Colon (tissue), 2 donors: ENCODE data around the gene TP53I11.

Source experiments
- FAIRE-seq: peaks from 2 replicates; lab custom pipeline; 2012; peaks lifted over from hg19 to GRCh38; lab: Jason Lieb, UNC
- donor health status: control.
- donor health status: control.

Gene TP53I11, protein sequence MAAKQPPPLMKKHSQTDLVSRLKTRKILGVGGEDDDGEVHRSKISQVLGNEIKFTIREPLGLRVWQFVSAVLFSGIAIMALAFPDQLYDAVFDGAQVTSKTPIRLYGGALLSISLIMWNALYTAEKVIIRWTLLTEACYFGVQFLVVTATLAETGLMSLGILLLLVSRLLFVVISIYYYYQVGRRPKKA

GRCh38 chr11:44950625-44951476 is at the start of gene TP53I11:
Gene TP53I11 (minus strand): TSS chr11:44950883. CDS start chr11:44938335, 12,548 bp downstream.
- no peak for FAIRE-seq

DNA sequence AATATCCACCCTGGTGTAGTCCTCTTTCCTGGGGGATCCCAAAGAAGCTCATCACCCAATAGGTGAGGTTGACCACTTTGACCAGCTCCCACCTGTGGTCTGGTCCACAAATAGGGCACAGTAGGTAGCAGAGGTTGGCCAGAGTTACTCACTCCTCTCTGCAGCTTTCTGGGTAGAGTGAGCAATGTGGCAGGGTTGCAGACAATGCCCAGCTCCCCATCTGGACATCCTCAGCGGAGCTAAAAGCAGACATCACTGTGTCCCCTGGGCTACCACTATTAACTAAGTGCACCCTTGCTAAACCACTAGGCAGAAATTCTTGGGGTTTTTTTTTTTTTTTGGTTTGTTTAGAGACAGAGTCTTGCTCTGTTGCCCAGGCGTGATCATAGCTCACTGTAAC is 48.4 kb upstream of the TP53I11 start:
- no peak for FAIRE-seq

DNA sequence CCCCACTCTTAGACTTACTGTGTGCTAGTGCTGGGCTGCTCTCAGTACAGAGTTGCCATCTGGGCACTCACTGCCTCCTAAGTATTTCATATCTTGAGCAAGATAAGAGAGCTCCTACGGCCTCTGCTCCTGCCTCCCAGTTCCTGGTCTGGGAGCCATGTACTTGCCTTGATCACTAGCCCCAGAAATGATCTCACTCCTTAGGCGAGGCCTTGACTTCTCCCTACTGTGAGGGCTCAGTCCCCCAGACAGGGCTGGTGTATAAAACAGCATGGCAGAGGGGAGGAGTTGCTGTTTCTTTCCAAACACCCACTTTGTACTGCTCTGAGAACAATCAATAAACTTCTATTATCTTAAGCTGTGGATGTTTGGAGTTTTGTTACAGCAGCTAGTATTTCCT is 47.4 kb upstream of the TP53I11 start:
- no peak for FAIRE-seq

- no peak for FAIRE-seq
These were observed 46.9 kb upstream of the TP53I11 start for GRCh38 chr11:44997566-44997965.

DNA sequence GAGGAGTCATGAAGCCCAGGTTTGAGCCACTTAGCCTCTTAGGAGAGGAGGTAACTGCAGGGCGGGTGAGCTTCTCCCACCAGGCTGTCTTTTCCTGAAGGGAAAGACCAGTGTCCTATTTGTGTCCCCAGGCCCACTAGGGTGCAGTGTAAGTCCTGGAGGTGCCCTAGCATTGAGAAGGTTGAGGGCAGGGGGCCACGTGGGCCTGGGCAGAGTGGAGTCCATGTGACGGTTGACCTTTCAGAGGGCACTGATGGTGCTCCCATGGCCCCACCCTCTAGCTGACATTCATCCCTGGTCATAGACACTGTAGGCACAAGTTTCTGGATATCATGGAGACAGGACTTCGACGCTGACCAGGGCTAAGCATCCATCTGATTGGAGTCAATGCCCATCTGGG is 44.1 kb upstream of the TP53I11 start:
- no peak for FAIRE-seq

- no peak for FAIRE-seq
These were observed 43.5 kb upstream of the TP53I11 start for GRCh38 chr11:44993971-44994704.

DNA sequence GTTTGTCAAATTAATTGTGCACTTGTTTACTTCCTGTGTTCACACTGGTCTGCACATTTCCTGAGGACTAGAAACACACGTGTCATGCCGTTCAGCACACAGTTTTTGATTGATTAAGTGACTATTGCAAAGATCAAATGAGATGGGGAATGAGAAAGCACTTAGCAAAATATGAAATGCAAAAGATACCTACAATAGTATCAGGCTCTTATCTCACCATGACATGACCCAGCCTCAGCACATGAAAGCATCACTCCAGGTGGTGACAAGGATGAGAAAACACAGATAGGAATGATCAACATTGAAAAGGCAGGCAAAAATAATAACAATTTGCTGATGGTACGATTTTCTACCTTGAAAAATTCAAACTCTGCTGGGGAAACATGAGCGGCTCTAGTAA is 42.1 kb upstream of the TP53I11 start:
- no peak for FAIRE-seq

DNA sequence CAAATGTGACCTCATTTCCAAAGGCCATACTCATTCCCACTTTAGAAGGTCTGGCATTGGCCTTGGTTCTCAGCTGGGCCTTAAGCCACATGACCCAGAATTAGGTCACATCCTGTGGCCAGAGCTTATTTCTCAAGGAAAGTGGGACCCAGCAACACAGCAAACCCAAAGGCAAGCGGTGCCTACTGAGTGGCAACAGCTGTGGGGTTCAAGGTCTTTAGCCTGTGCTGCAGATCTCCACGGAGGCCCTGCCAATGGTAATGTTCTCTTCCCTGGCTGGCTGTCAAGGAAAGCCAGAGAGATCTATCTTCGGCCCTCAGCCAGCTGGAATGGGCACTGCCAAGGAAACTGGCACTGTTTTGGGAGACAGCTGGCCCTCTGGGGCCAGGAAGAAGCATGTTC is 41.5 kb upstream of the TP53I11 start:
- FAIRE-seq: no peak

DNA sequence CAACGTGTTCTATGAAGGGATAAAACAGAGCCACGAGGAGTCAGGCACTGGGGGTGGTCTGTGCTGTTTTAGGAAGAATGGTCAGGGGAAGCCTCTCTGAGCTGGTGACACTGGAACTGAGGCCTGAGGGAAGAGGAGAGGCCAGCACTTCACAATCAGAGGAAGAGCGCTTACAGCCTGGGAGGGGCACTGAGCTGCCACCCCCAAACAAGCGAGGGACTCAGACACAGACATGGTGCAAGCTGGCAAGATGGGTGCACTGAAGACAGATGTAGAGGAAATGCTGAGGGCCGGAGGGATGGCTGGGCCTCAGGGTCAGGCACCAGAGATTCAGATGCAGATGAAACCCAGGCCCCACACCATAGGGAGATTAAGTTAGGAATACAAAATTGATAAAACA is 40.0 kb upstream of the TP53I11 start:
- no peak for FAIRE-seq

GRCh38 chr11:44989831-44990566 is 39.3 kb upstream of the TP53I11 start:
- no peak for FAIRE-seq

GRCh38 chr11:44988981-44989635 is 38.4 kb upstream of the TP53I11 start:
- FAIRE-seq: no peak

- no peak for FAIRE-seq
These were observed 37.4 kb upstream of the TP53I11 start for GRCh38 chr11:44988111-44988510.

- FAIRE-seq: no peak
These were observed 36.8 kb upstream of the TP53I11 start for GRCh38 chr11:44987506-44987905.

GRCh38 chr11:44986315-44986714 is 35.6 kb upstream of the TP53I11 start:
- FAIRE-seq: no peak

- FAIRE-seq: no peak
These were observed 35.0 kb upstream of the TP53I11 start for GRCh38 chr11:44985721-44986120.

DNA sequence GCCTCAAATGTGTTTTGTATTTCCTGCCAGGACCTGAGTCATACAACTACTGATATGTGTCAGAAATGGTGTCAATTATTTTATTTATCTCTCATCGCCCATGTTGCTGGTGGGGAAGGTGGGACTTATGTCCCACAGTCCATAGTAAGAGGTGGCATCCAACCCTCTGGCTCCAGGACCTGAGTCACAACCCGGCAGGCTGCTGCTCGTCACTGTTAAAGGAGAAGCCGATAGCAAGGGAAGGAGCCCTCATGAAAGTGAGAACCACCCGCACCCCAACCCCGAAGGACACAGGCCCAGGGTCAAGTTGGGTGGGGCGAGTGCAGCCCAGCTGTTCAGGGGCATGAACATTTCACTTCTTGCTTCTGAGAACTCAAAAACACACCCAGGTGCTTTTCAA is 33.1 kb upstream of the TP53I11 start:
- no peak for FAIRE-seq

DNA sequence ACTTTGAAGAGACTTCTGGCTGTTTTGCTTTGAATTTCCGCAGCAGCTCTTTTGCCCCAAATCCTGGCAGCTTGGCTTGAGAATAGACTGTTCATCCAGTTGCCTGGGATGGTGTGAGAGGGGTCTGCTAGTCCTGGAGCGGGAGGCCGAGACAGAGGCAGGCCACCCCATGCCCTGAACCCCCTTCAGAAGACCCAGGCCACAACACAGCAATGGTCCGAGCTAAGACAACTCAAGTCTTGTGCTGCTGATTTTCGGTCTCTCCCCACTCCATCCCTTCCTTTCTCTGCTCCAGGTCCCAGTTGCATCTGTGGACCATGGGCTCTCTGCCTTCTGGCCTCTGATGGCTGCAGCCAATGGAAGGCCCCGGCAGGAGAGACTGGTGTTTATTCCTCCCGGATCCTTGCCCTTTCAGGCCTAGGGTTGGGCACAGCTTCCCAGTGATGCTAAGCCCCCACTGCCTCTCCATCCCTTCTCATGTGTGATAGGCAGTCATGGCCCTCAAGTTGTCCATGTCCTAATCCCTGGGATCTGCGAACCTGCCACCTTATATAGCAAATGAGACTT is 31.9 kb upstream of the TP53I11 start:
- no peak for FAIRE-seq

DNA sequence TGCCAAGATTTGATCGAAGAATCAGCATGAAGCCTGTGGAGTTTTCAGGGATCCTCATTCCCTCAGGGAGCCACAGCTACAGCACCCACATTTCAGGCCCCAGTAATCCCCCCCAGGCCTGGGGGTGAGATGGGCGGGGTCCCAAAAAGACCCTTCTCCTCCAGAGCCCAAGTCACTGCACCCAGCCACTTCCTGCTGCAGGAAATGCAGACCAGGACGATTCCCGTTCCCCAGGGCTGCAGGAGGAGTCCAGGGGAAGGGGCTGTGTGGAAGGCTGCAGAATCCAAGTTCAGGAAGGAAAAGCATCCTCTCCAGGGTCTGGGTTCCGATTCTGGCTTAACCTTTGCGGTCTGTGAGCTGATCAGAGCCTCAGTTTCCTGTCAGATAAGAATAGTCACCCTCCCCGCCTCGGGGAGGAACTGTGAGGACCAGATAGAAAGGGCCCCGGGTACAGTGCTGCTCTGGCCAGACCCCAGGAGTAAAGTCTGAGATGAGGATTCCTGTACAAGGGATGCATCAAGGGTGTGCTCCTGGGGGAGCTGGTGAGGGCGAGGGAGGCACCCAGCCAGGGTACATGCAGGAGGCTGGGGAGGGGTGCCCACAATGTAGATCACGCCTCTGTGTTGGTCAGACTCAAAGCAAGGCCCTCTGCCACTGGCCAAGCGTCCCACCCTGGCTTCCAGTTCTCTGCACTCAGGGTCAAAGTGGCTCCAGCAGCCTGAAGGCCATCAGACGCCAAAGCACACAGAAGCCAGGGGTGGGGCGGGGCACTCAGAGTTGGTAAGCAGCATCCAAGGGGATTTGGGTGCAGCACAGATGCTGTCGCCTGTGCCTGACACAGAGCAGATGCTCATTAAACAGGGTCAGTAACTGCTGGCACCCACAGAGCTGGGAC is 30.1 kb upstream of the TP53I11 start:
- FAIRE-seq: no peak

DNA sequence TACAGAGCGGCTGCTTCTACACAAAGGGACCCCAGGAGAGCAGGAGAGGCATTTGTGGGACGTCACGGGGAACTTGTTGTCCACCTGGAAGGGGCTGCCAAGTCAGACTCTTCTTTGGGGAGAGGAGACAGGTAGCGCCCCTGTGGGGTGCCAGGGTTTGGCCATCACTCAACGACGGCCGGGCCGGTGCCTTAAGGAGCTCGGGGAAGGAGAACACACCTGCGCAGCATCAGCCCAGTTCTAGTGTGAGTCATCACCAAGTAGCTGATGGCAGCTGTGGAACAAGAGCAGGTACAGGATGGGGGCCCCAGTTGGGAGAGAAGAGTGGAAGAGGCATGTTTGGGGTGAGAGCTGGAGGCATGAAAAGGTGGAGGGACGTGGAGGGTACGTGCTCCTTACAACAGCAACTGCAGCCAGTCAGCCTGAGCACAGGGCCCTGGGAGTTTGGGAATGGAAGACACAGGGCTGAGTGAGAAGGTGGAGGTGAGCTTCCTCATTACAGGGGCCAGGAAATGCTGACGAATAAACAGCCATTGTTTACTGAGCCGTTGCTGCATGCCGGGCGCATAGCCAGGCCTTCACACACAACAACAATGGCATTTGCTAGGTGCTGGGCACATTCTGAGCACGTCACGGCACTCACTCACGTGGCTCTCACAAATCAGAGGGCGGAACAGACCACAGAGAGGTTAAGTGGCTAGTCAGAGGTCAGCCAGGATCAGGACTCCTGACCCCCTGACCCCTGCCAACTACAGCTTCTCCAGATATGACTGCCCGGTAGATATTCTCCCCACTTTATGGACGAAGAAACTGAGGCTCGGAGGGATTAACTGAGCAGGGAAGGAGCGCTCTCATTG is 29.1 kb upstream of the TP53I11 start:
- FAIRE-seq: no peak

- no peak for FAIRE-seq
These were observed 28.3 kb upstream of the TP53I11 start for GRCh38 chr11:44978961-44979331.
